PC-3 (cell line): ENCODE results near the gene SLC38A10. TPM values are rescaled to one million over a fixed set of nuclear protein-coding genes. Genes with fewer than 3 reads are reported as not detected.

Experiments
- ATAC-seq: fragments of 200-7000 bp; cut with Tn5 transposase; 2 replicates; pipeline ENCODE4 v1.9.1; 2020; ENCODE audit warnings: mild to moderate bottlenecking, moderate library complexity
- BruUV-seq: library from RNA; stranded (reverse); fragments of 400-500 nt; replicated peaks from 2 replicates; lab custom pipeline; 2021; lab: Mats Ljungman, UMichigan
- CTCF ChIA-PET: fragments of 300-600 bp; sonication (Branson Sonifier 250); formaldehyde crosslinking; loops from one replicate; lab custom pipeline; 2022; ENCODE audit warnings: antibody characterized with exemption; lab: Charles Lee
- POLR2A ChIA-PET: fragments of 300-600 bp; sonication (Branson Sonifier 250); formaldehyde crosslinking; loops from one replicate; lab custom pipeline; 2022; ENCODE audit warnings: antibody characterized with exemption; ENCODE audit not compliant: unreplicated experiment; lab: Charles Lee
- DNase-seq: peaks from one replicate; pipeline ENCODE4 v3.0.0-alpha.2; 2015
- H2AFZ ChIP-seq: fragments of 300-600 bp; sonication (generic); 2 replicates; pipeline ENCODE4 v1.6.0; 2016; ENCODE audit warnings: antibody characterized with exemption, low read length
- H3F3A ChIP-seq: fragments of 300-600 bp; sonication (generic); one replicate; pipeline ENCODE4 v1.6.0; 2017; ENCODE audit warnings: antibody characterized with exemption, low read length, control low read depth, mild to moderate bottlenecking; ENCODE audit not compliant: unreplicated experiment
- H3K27ac ChIP-seq: fragments of 300-600 bp; sonication (generic); 2 replicates; pipeline ENCODE4 v1.5.1; 2016; ENCODE audit warnings: mild to moderate bottlenecking, low read length
- H3K27me3 ChIP-seq: fragments of 300-600 bp; sonication (generic); 2 replicates; pipeline ENCODE4 v1.6.1; 2016; ENCODE audit warnings: low read length, mixed read lengths
- H3K36me3 ChIP-seq: fragments of 300-600 bp; sonication (generic); 2 replicates; pipeline ENCODE4 v1.6.1; 2016; ENCODE audit warnings: low read depth, mixed run types, low read length, mixed read lengths
- H3K4me1 ChIP-seq: fragments of 300-600 bp; sonication (generic); 2 replicates; pipeline ENCODE4 v1.5.1; 2016; ENCODE audit warnings: low read length; ENCODE audit not compliant: insufficient read depth
- H3K4me2 ChIP-seq: fragments of 300-600 bp; sonication (generic); 2 replicates; pipeline ENCODE4 v1.6.0; 2016; ENCODE audit warnings: low read length
- H3K4me3 ChIP-seq: fragments of 300-600 bp; sonication (generic); 2 replicates; pipeline ENCODE4 v1.5.1; 2016; ENCODE audit warnings: mild to moderate bottlenecking, low read length, mixed read lengths
- H3K79me2 ChIP-seq: fragments of 300-600 bp; sonication (generic); 2 replicates; pipeline ENCODE4 v1.6.1; 2017; ENCODE audit warnings: low read length, mixed read lengths
- H3K9ac ChIP-seq: fragments of 300-600 bp; sonication (generic); 2 replicates; pipeline ENCODE4 v1.6.0; 2016; ENCODE audit warnings: mild to moderate bottlenecking, low read length
- H3K9me2 ChIP-seq: fragments of 300-600 bp; sonication (generic); replicated peaks from 2 replicates; pipeline ENCODE4 v1.6.1; 2016; ENCODE audit warnings: mixed run types, low read length, mixed read lengths
- H3K9me3 ChIP-seq: fragments of 300-600 bp; sonication (generic); 2 replicates; pipeline ENCODE4 v1.6.1; 2016; ENCODE audit warnings: low read length, mixed read lengths
- H4K20me1 ChIP-seq: fragments of 300-600 bp; sonication (generic); 2 replicates; pipeline ENCODE4 v1.6.1; 2016; ENCODE audit warnings: low read length, mixed read lengths
- CTCF ChIP-seq: fragments of 300-600 bp; sonication (generic); conservative IDR thresholded peaks from 2 replicates; pipeline ENCODE4 v1.5.1; 2017; ENCODE audit warnings: antibody characterized with exemption, low read depth, mild to moderate bottlenecking, low read length
- EZH2 ChIP-seq: fragments of 300-600 bp; sonication (generic); IDR thresholded peaks from one replicate; pipeline ENCODE4 v1.6.1; 2017; ENCODE audit warnings: antibody characterized with exemption, mild to moderate bottlenecking, low read length; ENCODE audit not compliant: unreplicated experiment
- EZH2phosphoT487 ChIP-seq: fragments of 300-600 bp; sonication (generic); IDR thresholded peaks from 2 replicates; pipeline ENCODE4 v1.6.1; 2018; ENCODE audit warnings: mild to moderate bottlenecking, antibody characterized with exemption, low read length, borderline replicate concordance
- intact Hi-C: fragments of 100-400 bp; cut with micrococcal nuclease; formaldehyde crosslinking; loops from 2 replicates; pipeline ENCODE4 v1.9.0; 2023
- total RNA-seq: library from RNA; depleted of rRNA; stranded (reverse); fragments of >200 nt; gene quantifications from 2 replicates; pipeline ENCODE4 v1.2.3, GENCODE V29; 2014

The SLC38A10 gene
- total RNA-seq, 1 experiment from 2014 or later, result 77.8 TPM

DNA sequence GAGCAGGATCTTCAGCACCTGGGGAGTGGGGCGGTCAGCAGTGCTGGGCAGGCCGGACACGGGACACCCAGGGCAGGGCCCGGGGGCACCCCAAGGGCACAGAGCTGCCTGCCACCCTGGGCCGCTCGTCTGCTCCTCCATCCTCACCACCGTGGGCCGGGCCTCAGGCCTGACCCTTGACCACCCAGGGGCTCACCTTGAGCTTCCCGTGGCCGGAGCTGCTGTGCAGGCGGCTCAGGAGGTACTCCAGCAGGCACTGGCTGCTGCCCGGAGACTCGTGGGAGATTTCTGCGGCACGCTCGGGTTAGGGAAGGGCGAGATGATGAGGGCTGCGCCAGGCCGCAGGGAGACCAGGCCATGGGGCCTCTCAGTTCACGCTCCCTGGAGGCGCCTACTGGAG is 58.3 kb downstream of the SLC38A10 start:
- no peaks in the 10 kb centered on the region for H3F3A ChIP-seq
- ATAC-seq (no peak), DNase-seq (no peak)
- intact Hi-C loops, result no loop called here
- no peaks in the 10 kb centered on the region for H4K20me1 ChIP-seq
- ChIA-PET POLR2A (no interaction called here), CTCF (no interaction called here)
- H3K27me3 ChIP-seq, result no peaks in the 10 kb centered on the region
- no peak overlapping the region for H3K27ac ChIP-seq
- no peak overlapping the region for H3K4me2 ChIP-seq
- no TSS peak for BruUV-seq
- H3K9me3 ChIP-seq, result no peaks in the 10 kb centered on the region
- no peaks in the 10 kb centered on the region; the same call in 1 of the 2 replicates for H3K36me3 ChIP-seq
- no peak for TF ChIP-seq EZH2phosphoT487
- no peak for TF ChIP-seq CTCF
- no peak for TF ChIP-seq EZH2
- H2AFZ ChIP-seq, result no peak overlapping the region
- H3K4me1 ChIP-seq, result peaks cover 18% of the 10 kb centered on the region; the same call in 1 of the 2 replicates
- no peak overlapping the region for H3K4me3 ChIP-seq
- H3K9me2 ChIP-seq, result no peaks in the 10 kb centered on the region
- peaks cover 42% of the 10 kb centered on the region for H3K79me2 ChIP-seq
- no peak overlapping the region for H3K9ac ChIP-seq

GRCh38 chr17:81235822-81236740 is 59.0 kb downstream of the SLC38A10 start:
- ATAC-seq (no peak), DNase-seq (no peak)
- Histone ChIP-seq H3K4me2 (no peak overlapping the region), H3K9me3 (no peaks in the 10 kb centered on the region), H3K9me2 (no peaks in the 10 kb centered on the region), H4K20me1 (no peaks in the 10 kb centered on the region), H3K4me1 (peaks cover 18% of the 10 kb centered on the region; the same call in 1 of the 2 replicates), H3K27me3 (no peaks in the 10 kb centered on the region), H3K9ac (no peak overlapping the region), H3K36me3 (no peaks in the 10 kb centered on the region), H3K79me2 (peaks cover 35% of the 10 kb centered on the region), H3F3A (no peaks in the 10 kb centered on the region), H2AFZ (no peak overlapping the region), H3K4me3 (no peak overlapping the region), H3K27ac (no peak overlapping the region)
- TF ChIP-seq EZH2, result no peak
- TF ChIP-seq CTCF, result no peak
- no peak for TF ChIP-seq EZH2phosphoT487
- BruUV-seq, result no TSS peak
- intact Hi-C loops, result no loop called here
- POLR2A ChIA-PET, result no interaction called here
- CTCF ChIA-PET, result no interaction called here
